Small intestine (tissue), 7 donors: ENCODE measurements around the gene MROH7. TPM values are rescaled to one million over a fixed set of nuclear protein-coding genes. Genes with fewer than 3 reads are reported as not detected.

Source experiments
- DNase-seq, 2 donors: peaks; one replicate each; pipeline versions ENCODE4 v3.0.0 to v3.0.0-alpha.2; 2013
- FAIRE-seq: peaks from 2 replicates; lab custom pipeline; 2012; peaks lifted over from hg19 to GRCh38; lab: Jason Lieb, UNC
- H3K27ac ChIP-seq, 3 donors: one replicate each; pipeline ENCODE4 v1.5.1; 2013; ENCODE audit warnings: low read length in 2 of 3, mild to moderate bottlenecking in 2 of 3, control low read depth in 1 of 3, inconsistent platforms in 1 of 3, low read depth in 1 of 3, moderate library complexity in 1 of 3
- H3K27me3 ChIP-seq, 3 donors: one replicate each; pipeline ENCODE4 v1.6.1; 2013; ENCODE audit warnings: low read length in 3 of 3, inconsistent platforms in 1 of 3; ENCODE audit not compliant: control insufficient read depth in 3 of 3, insufficient read depth in 3 of 3
- H3K36me3 ChIP-seq, 3 donors: one replicate each; pipeline ENCODE4 v1.6.1; 2013; ENCODE audit warnings: low read length in 3 of 3, inconsistent platforms in 1 of 3, low read depth in 1 of 3, mild to moderate bottlenecking in 1 of 3, moderate library complexity in 1 of 3; ENCODE audit not compliant: control insufficient read depth in 3 of 3, insufficient read depth in 2 of 3
- H3K4me1 ChIP-seq, 3 donors: one replicate each; pipeline ENCODE4 v1.6.1; 2013; ENCODE audit warnings: low read length in 2 of 3, inconsistent platforms in 1 of 3, low read depth in 1 of 3, mild to moderate bottlenecking in 1 of 3, moderate library complexity in 1 of 3; ENCODE audit not compliant: control insufficient read depth in 3 of 3, insufficient read depth in 2 of 3
- H3K4me3 ChIP-seq, 3 donors: one replicate each; pipeline ENCODE4 v1.5.1; 2013; ENCODE audit warnings: low read length in 3 of 3, control low read depth in 1 of 3, inconsistent platforms in 1 of 3, low read depth in 1 of 3, mild to moderate bottlenecking in 1 of 3, moderate library complexity in 1 of 3
- H3K9me3 ChIP-seq, 2 donors: one replicate each; pipeline ENCODE4 v1.6.1; 2013; ENCODE audit warnings: low read depth in 1 of 2, low read length in 1 of 2; ENCODE audit not compliant: control insufficient read depth in 2 of 2, insufficient read depth in 1 of 2
- WGBS, 3 donors: extraction: QIAGEN DNeasy Blood & Tissue Kit; methylation state at CpG; one replicate each; pipeline ENCODE4 v1.1.7; 2013; 5-methylcytosine and 5-hydroxymethylcytosine counted together
- polyA plus RNA-seq, 4 donors: library from polyadenylated mRNA; stranded (reverse) in 3 of 4; unstranded in 1 of 4; fragments of 200-250 nt in 3 of 4; fragments of 120-200 nt in 1 of 4; gene quantifications; one replicate each; pipeline versions ENCODE4 v1.2.1 to v1.2.3, GENCODE V29; 2013
- donor health status: healthy with polysubstance abuse.
- donor health status: control.
- donor health status: control.
- donor health status: Bipolar disorder and iron deficiency.
- donor health status: healthy.

The MROH7 gene
- polyA plus RNA-seq, 4 donors, result 1.3 to 27.5 (median 6.6) TPM

DNA sequence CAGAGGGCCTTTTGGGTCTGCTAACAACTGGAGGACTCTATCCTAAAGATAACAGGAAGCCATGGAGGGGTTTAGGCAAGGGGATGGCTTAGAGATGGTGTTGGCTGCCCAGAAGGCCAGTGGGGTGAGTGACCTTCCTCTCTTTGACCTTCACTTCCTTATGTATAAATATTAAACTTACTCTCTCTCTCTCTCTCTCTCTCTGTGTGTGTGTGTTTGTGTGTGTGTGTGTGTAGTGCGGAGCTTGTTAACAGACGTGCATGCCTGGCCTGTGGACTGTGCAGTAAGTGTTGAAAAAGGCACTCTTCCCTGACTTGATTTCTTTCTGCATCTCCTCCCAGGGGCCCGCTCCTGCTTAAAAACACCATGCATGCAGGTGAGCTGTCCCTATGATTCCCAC, 10.0 kb downstream of the MROH7 start:
- Histone ChIP-seq H3K27ac (peak overlapping the region in 1 of 3 donors; percentile 22), H3K36me3 (peaks cover 0 to 2% (median 0%) of the 10 kb centered on the region in 3 donors), H3K27me3 (no peaks in the 10 kb centered on the region), H3K4me1 (peaks cover 8 to 45% (median 11%) of the 10 kb centered on the region in 3 donors), H3K4me3 (no peak overlapping the region), H3K9me3 (no peaks in the 10 kb centered on the region)
- DNase-seq (peak in 1 of 2 donors; percentile 31), FAIRE-seq (no peak)
- 50 to 88% (median 73%) methylated on average over 3 of the region's 3 CpGs for WGBS, 3 donors

DNA sequence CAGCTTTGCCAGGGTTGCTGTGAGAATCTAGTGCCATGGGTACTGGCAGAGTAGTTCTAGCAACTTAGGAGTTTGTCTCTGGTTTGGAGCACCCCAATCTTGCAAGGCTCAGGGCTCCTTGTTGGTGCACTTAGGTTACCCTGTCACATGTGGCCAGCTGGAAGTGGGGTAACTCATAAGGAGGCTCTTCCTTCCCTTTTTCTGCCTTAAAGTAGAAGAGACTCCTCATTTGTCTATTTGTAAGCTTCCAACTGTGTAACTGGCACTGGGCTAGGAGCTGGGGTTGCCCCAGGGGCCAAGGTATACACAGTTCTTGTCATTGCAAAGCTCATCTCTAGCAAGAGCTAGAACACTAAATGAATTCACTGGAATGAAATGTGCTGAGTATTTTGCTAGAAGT, 10.6 kb downstream of the MROH7 start:
- H3K27ac ChIP-seq, result no peak overlapping the region
- H3K4me1 ChIP-seq, result peaks cover 8 to 45% (median 11%) of the 10 kb centered on the region in 3 donors
- peaks cover 0 to 2% (median 0%) of the 10 kb centered on the region in 3 donors for H3K36me3 ChIP-seq
- H3K4me3 ChIP-seq, result no peak overlapping the region
- no peaks in the 10 kb centered on the region for H3K27me3 ChIP-seq
- FAIRE-seq, result no peak
- DNase-seq, result no peak
- H3K9me3 ChIP-seq, result no peaks in the 10 kb centered on the region

DNA sequence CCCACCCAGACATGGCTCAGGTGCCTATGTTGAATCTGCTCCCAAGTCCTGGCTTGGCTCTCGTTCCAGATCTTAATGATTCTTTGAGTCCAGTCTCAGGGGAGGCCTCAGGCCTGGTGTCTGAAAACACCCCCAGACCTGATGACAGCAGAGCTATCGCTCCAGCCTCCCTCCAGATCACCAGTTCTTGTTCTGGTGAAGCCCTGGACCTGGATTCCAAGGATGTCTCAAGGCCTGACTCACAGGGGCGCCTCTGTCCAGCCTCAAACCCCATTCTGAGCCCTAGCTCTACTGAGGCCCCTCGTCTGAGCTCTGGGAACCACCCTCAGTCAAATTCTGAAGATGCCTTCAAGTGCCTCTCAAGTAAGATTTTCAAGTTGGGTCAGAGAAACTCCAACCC, 11.4 kb downstream of the MROH7 start:
- WGBS, 3 donors, result 76 to 79% (median 79%) methylated on average over 4 of the region's 4 CpGs
- Histone ChIP-seq H3K4me3 (no peak overlapping the region), H3K9me3 (no peaks in the 10 kb centered on the region), H3K36me3 (peaks cover 0 to 8% (median 0%) of the 10 kb centered on the region in 3 donors), H3K27ac (no peak overlapping the region), H3K4me1 (peaks cover 8 to 45% (median 11%) of the 10 kb centered on the region in 3 donors), H3K27me3 (no peaks in the 10 kb centered on the region)
- no peak for DNase-seq
- no peak for FAIRE-seq

DNA sequence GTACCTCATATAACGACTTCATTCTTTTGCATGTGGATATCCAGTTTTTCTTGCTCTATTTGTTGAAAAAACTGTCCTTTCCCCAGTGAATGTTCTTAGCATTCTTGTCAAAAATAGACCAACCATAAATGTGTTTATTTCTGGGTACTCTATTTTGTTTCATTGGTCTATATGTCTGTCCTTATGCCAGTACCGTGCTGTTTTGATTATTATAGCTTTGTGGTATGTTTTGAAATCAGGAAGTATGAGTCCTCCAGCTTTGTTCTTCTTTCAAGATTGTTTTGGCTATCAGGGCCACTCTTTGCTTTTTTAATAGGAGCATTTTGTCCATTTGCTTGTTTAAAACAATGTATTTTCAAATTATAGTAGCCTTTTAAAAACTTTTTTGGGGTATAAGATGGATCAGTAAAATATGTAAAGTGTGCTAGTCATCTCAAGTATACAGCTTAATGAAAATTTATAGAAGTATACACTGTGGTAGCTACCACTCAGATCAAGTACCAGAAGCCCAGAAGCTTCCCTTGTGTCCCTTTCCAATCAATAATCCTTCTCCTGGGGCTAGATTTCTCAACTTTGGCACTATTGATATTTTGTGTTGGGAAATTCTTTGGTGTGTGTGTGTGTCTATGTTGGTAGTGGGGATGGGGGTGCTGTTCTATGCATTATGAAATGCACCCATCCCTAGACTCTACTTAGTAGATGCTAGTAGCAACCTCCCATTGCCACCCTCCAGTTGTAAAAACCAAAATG, 16.8 kb downstream of the MROH7 start:
- WGBS, 3 donors, result 87 to 91% (median 91%) methylated on average over 2 of the region's 2 CpGs
- no peak for DNase-seq
- no peak for FAIRE-seq

DNA sequence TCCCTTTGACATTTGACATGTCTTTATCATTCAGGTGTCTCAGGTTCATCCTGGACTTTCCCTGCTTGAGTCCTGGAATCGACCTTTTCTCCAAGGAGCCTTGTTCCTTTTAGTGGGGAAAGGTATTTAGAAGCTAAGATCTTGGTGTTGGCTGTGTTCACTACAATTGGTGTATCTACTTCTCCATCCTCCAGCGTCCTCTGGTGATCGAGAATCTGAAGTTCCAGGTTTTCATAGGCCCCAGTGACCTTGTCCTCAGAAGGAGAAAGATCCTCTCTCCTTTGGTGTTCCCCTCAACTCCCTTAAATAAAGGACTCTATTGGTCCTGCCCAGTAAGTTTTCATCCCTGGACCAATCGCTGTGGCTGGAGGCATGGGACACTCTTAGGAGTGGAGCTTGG, 22.1 kb downstream of the MROH7 start:
- Histone ChIP-seq H3K9me3 (peaks cover 0 to 5% of the 10 kb centered on the region in 2 donors), H3K27ac (no peak overlapping the region), H3K4me3 (no peak overlapping the region), H3K27me3 (no peaks in the 10 kb centered on the region), H3K4me1 (no peaks in the 10 kb centered on the region), H3K36me3 (peaks cover 0 to 16% (median 0%) of the 10 kb centered on the region in 3 donors)
- DNase-seq, result no peak
- FAIRE-seq, result no peak
- 80 to 87% (median 85%) methylated on average over 4 of the region's 4 CpGs for WGBS, 3 donors

More for the DNA sequence above, 16.8 kb downstream of the MROH7 start:
- no peaks in the 10 kb centered on the region for H3K9me3 ChIP-seq
- no peaks in the 10 kb centered on the region for H3K4me1 ChIP-seq
- no peaks in the 10 kb centered on the region for H3K27me3 ChIP-seq
- no peak overlapping the region for H3K27ac ChIP-seq
- H3K4me3 ChIP-seq, result no peak overlapping the region
- peaks cover 0 to 15% (median 0%) of the 10 kb centered on the region in 3 donors for H3K36me3 ChIP-seq

DNA sequence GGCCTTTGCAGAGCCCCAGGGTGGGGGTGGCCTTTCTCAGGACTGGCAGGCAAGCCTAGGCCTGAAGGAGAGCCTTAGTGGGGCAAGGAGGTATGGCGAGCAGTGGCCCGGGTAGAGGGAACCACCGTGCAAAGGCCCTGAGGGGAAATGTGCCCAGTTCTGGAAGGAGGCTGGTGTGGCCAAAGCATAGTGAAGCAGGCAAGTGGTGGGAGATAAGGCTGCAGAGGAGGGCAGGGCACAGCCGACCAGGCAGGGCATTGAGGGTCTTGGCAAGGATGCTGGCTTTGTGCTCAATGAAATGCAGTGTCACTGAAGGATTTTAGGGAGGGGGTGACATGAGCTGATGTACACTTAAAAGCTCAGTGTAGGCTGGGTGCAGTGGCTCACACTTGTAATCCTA, 22.8 kb downstream of the MROH7 start:
- Histone ChIP-seq H3K27me3 (no peaks in the 10 kb centered on the region), H3K4me1 (no peaks in the 10 kb centered on the region), H3K4me3 (no peak overlapping the region), H3K36me3 (peaks cover 0 to 16% (median 0%) of the 10 kb centered on the region in 3 donors), H3K27ac (no peak overlapping the region), H3K9me3 (peaks cover 0 to 5% of the 10 kb centered on the region in 2 donors)
- WGBS, 3 donors, result 88 to 91% (median 88%) methylated on average over 4 of the region's 4 CpGs
- DNase-seq, result no peak
- FAIRE-seq, result no peak

DNA sequence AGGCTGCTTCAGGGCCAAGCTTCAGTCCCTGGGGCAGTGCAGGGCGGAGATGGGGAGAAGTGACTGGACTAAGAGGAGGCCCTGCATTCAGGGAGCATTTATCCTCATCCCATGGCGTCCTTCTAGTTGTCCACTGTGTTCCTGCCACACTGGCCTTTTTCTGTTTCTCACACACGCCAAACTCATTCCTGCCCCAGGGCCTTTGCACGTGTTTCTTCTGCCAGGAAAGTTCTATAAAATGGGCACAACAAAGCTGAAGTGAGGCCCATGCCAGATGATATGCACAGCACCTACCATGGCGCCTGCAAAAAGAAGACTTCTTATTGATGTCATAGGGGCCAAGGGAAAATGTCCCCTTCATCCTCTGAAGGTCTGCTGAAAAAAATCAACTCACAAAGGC, 24.3 kb downstream of the MROH7 start:
- FAIRE-seq (no peak), DNase-seq (no peak)
- Histone ChIP-seq H3K9me3 (peaks cover 0 to 5% of the 10 kb centered on the region in 2 donors), H3K27ac (no peak overlapping the region), H3K36me3 (peaks cover 0 to 15% (median 0%) of the 10 kb centered on the region in 3 donors), H3K27me3 (no peaks in the 10 kb centered on the region), H3K4me1 (no peaks in the 10 kb centered on the region), H3K4me3 (no peak overlapping the region)
- 92 to 96% (median 95%) methylated on average over 5 of the region's 5 CpGs for WGBS, 3 donors

DNA sequence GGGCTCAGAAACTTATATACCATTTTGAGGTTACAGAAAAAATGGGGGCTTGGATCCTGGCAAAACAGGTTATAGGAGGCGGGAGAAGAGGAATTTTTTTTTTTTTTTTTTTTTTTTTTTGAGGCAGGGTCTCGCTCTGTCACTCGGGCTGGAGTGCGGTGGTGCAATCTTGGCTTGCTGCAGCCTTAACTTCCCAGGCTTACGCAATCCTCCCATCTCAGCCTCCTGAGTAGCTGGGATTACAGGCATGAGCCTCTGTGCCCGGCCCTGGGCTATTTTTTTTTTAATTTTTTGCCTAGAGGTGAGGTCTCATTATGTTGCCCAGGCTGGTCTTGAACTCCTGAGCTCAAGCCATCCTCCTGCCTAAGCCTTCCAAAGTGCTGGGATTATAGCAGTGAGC, 24.7 kb downstream of the MROH7 start:
- FAIRE-seq (no peak), DNase-seq (no peak)
- peaks cover 0 to 5% of the 10 kb centered on the region in 2 donors for H3K9me3 ChIP-seq
- WGBS, 3 donors, result 79 to 95% (median 86%) methylated on average over 5 to 6 of the region's 6 CpGs
- H3K27me3 ChIP-seq, result no peaks in the 10 kb centered on the region
- peaks cover 0 to 15% (median 0%) of the 10 kb centered on the region in 3 donors for H3K36me3 ChIP-seq
- H3K27ac ChIP-seq, result no peak overlapping the region
- no peaks in the 10 kb centered on the region for H3K4me1 ChIP-seq
- no peak overlapping the region for H3K4me3 ChIP-seq
